MCF 10A (cell line): Measurements from ENCODE around the gene LENEP. TPM values are rescaled to one million over a fixed set of nuclear protein-coding genes. Genes with fewer than 3 reads are reported as not detected.

Source experiments
- BruUV-seq: library from RNA; stranded (reverse); fragments of 400-500 nt; replicated peaks from 2 replicates; lab custom pipeline; 2021; lab: Mats Ljungman, UMichigan
- CTCF ChIA-PET: fragments of 300-600 bp; sonication (Branson Sonifier 250); formaldehyde crosslinking; extraction: SDS; loops from one replicate; lab custom pipeline; 2021; ENCODE audit warnings: antibody characterized with exemption, inconsistent platforms; lab: Yijun Ruan, JAX
- POLR2A ChIA-PET: fragments of 300-600, 350-650 bp; sonication (Branson Sonifier 250); formaldehyde crosslinking; extraction: SDS; loops from one replicate; lab custom pipeline; 2020; ENCODE audit warnings: antibody characterized with exemption, inconsistent platforms; lab: Yijun Ruan, JAX
- DNase-seq: peaks from one replicate; pipeline ENCODE4 v3.0.0-alpha.2; 2018; ENCODE audit not compliant: unreplicated experiment
- H3K27ac Mint-ChIP-seq: one replicate; pipeline ENCODE4 v1.8.0; 2022; ENCODE audit warnings: mild to moderate bottlenecking, low read depth, mixed read lengths; ENCODE audit not compliant: unreplicated experiment
- H3K27me3 Mint-ChIP-seq: one replicate; pipeline ENCODE4 v1.8.0; 2022; ENCODE audit warnings: mixed read lengths; ENCODE audit not compliant: insufficient read depth, unreplicated experiment
- H3K36me3 Mint-ChIP-seq: one replicate; pipeline ENCODE4 v1.8.0; 2022; ENCODE audit warnings: mild to moderate bottlenecking, moderate library complexity, mixed read lengths; ENCODE audit not compliant: insufficient read depth, unreplicated experiment
- H3K4me1 Mint-ChIP-seq: one replicate; pipeline ENCODE4 v1.8.0; 2022; ENCODE audit warnings: mixed read lengths; ENCODE audit not compliant: insufficient read depth, unreplicated experiment
- H3K4me3 Mint-ChIP-seq: one replicate; pipeline ENCODE4 v1.8.0; 2022; ENCODE audit warnings: mild to moderate bottlenecking, moderate library complexity, mixed read lengths; ENCODE audit not compliant: unreplicated experiment
- H3K9me3 Mint-ChIP-seq: one replicate; pipeline ENCODE4 v1.8.0; 2022; ENCODE audit warnings: mixed read lengths; ENCODE audit not compliant: unreplicated experiment
- CTCF ChIP-seq: fragments of 200-600 bp; IDR thresholded peaks from one replicate; pipeline ENCODE4 v1.8.0; 2022; ENCODE audit warnings: antibody characterized with exemption, mild to moderate bottlenecking; ENCODE audit not compliant: unreplicated experiment
- intact Hi-C: fragments of 100-400 bp; cut with micrococcal nuclease; formaldehyde crosslinking; loops from 2 replicates; pipeline ENCODE4 v1.14.1; 2022
- total RNA-seq: library from RNA; stranded (reverse); gene quantifications from 2 replicates; pipeline ENCODE4 v1.2.3, GENCODE V29; 2022

The LENEP gene
- total RNA-seq, 1 experiment from 2014 or later, result not detected

DNA sequence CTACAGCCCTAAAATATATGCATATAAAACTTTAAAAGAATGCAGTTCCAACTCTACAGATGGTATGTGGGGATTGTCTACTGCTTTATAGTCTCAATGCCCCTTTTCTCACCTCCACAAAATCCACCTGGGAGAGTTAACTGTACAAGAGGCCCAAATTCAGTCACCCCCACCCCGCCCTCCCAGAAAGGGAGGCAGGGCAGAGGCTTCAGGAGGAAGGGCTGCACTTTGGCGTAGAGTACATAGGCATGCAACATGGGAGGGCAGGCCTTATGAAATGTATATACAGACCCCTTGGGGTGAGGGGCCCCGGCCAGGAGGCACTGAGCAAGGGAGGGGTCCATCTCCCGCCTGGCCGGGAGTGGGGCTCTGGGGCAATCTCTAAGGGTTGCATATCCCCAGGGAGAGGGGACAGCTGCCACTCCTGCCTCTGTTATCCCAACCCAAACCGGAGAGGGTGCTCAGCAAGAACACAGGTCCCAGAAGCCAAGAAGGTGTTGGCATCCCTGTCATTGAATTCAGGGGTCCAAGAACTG, 30.5 kb upstream of the LENEP start:
- BruUV-seq, result no TSS peak
- TF ChIP-seq CTCF, result no peak
- intact Hi-C loops, result loop anchor here (1.0 to 2.0 kb wide), 3 partner anchors 9 to 88 kb away; partner anchors contain the start of gene ADAM15
- Mint-ChIP-seq H3K36me3 (peaks cover 82% of the 10 kb centered on the region), H3K4me3 (peak overlapping the region; percentile 73), H3K27ac (no peak overlapping the region), H3K9me3 (no peaks in the 10 kb centered on the region), H3K4me1 (peaks cover 39% of the 10 kb centered on the region), H3K27me3 (no peaks in the 10 kb centered on the region)
- CTCF ChIA-PET, result interaction anchor here (0.6 to 3.0 kb wide), 11 partner anchors 9 to 375 kb away, joined by 3 to 34 read pairs (median 4); partner anchors contain the start of gene SHC1
- POLR2A ChIA-PET, result interaction anchor here (0.8 to 39.6 kb wide), 11 partner anchors 26 to 218 kb away, joined by 3 to 1917 read pairs (median 4); partner anchors contain the start of genes ADAM15, CKS1B, FLAD1 and LENEP
- DNase-seq, result no peak

GRCh38 chr1:154963643-154964042, 29.7 kb upstream of the LENEP start:
- no peak for DNase-seq
- H3K9me3 Mint-ChIP-seq, result no peaks in the 10 kb centered on the region
- H3K27me3 Mint-ChIP-seq, result no peaks in the 10 kb centered on the region
- ChIA-PET POLR2A (interaction anchor here (0.8 to 39.6 kb wide), 8 partner anchors 8 to 217 kb away, joined by 3 to 1917 read pairs (median 5); partner anchors contain the start of genes ADAM15, CKS1B, EFNA4 and FLAD1), CTCF (interaction anchor here (0.7 to 4.7 kb wide), 11 partner anchors 7 to 633 kb away, joined by 3 to 34 read pairs (median 5); partner anchors contain the start of genes PBXIP1 and SHC1)
- no TSS peak for BruUV-seq
- peaks cover 46% of the 10 kb centered on the region for H3K4me1 Mint-ChIP-seq
- H3K27ac Mint-ChIP-seq, result no peak overlapping the region
- TF ChIP-seq CTCF, result no peak
- no peak overlapping the region for H3K4me3 Mint-ChIP-seq
- peaks cover 83% of the 10 kb centered on the region for H3K36me3 Mint-ChIP-seq
- intact Hi-C loops, result loop anchor here (2.0 kb wide), 1 partner anchor 87 kb away; the partner anchor contains the start of gene ADAM15

- no TSS peak for BruUV-seq
- H3K27me3 Mint-ChIP-seq, result no peaks in the 10 kb centered on the region
- peaks cover 46% of the 10 kb centered on the region for H3K4me1 Mint-ChIP-seq
- H3K9me3 Mint-ChIP-seq, result no peaks in the 10 kb centered on the region
- ChIA-PET POLR2A (interaction anchor here (0.5 to 39.6 kb wide), 9 partner anchors 9 to 219 kb away, joined by 3 to 1917 read pairs (median 5); partner anchors contain the start of genes CKS1B, EFNA4, FLAD1 and LENEP), CTCF (interaction anchor here (0.7 to 4.7 kb wide), 10 partner anchors 8 to 127 kb away, joined by 3 to 33 read pairs (median 5); partner anchors contain the start of gene PBXIP1)
- no peak overlapping the region for H3K4me3 Mint-ChIP-seq
- no peak for DNase-seq
- no peak for TF ChIP-seq CTCF
- no peak overlapping the region for H3K27ac Mint-ChIP-seq
- peaks cover 86% of the 10 kb centered on the region for H3K36me3 Mint-ChIP-seq
- intact Hi-C loops, result no loop called here
These were observed 29.0 kb upstream of the LENEP start for GRCh38 chr1:154964359-154964758.

- no peak for TF ChIP-seq CTCF
- CTCF ChIA-PET, result interaction anchor here (0.6 to 4.7 kb wide), 20 partner anchors 8 to 406 kb away, joined by 3 to 33 read pairs (median 4); partner anchors contain the start of genes CKS1B, PBXIP1 and PMVK
- Mint-ChIP-seq H3K4me1 (peaks cover 52% of the 10 kb centered on the region), H3K9me3 (no peaks in the 10 kb centered on the region), H3K27ac (no peak overlapping the region), H3K27me3 (no peaks in the 10 kb centered on the region), H3K36me3 (peaks cover 93% of the 10 kb centered on the region), H3K4me3 (no peak overlapping the region)
- intact Hi-C loops, result no loop called here
- POLR2A ChIA-PET, result interaction anchor here (2.6 to 39.6 kb wide), 3 partner anchors 10 to 51 kb away, joined by 11 to 1917 read pairs (median 19); partner anchors contain the start of genes CKS1B, FLAD1, LENEP and PBXIP1
- no peak for DNase-seq
- no TSS peak for BruUV-seq
These were observed 27.3 kb upstream of the LENEP start for GRCh38 chr1:154966111-154966510.
